ENCODE measurements around the gene CYP2C19.
"Not testable (repeated sequence)": the region's sequence is repeated elsewhere in the genome, so short reads cannot be mapped to it uniquely, and the experiment has no call there.

The CYP2C19 gene

DNA sequence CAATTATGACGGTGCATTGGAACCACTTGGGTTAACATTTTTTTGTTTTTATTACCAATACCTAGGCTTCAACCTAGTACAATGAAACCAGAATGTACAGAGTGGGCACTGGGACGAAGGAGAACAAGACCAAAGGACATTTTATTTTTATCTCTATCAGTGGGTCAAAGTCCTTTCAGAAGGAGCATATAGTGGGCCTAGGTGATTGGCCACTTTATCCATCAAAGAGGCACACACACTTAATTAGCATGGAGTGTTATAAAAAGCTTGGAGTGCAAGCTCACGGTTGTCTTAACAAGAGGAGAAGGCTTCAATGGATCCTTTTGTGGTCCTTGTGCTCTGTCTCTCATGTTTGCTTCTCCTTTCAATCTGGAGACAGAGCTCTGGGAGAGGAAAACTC lies at the start of gene CYP2C19:
Gene CYP2C19 (plus strand): TSS at position 289 of the 400 bp plus-strand sequence. CDS start 25 bp downstream, at position 314.
- no peak for DNase-seq

DNA sequence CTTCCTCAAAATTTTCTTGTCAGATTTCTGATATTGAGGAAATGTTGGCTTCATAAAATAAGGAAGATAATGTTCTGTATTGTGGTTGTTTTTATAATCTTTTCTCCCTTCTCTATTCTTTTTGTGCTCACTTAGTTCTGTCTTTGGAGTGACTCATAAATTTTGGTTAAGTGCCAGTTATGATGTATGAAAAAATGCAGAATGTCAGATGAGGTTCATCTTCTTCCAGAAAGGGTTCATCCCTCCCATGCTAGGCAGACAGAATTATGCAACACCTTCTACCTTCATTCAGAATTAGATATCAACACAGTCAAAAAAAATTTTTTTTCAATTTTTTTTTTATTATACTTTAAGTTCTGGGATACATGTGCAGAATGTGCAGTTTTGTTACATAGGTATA lies 36.6 kb upstream of the CYP2C19 start:
- DNase-seq, result no peak

DNA sequence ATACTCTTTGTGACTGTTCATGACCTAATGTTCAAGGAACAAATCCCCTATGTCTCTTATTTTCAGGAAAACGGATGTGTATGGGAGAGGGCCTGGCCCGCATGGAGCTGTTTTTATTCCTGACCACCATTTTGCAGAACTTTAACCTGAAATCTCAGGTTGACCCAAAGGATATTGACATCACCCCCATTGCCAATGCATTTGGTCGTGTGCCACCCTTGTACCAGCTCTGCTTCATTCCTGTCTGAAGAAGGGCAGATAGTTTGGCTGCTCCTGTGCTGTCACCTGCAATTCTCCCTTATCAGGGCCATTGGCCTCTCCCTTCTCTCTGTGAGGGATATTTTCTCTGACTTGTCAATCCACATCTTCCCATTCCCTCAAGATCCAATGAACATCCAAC lies 27.3 kb upstream of the CYP2C19 start:
- DNase-seq, result no peak

DNA sequence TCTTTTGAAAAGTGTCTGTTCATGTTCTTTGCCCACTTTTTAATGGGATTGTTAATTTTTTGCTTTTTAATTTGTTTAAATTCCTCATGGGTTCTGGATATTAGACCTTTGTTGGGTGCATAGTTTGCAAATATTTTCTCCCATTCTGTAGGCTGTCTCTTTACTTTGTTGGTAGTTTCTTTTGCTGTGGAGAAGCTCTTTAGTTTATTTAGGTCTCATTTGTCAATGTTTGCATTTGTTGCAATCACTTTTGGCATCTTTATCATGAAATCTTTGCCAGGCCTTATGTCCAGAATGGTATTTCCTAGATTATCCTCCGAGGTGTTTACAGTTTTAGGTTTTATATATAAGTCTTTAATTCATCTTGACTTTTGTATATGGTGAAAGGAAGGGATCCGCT lies 23.9 kb upstream of the CYP2C19 start:
- DNase-seq, result no peak

DNA sequence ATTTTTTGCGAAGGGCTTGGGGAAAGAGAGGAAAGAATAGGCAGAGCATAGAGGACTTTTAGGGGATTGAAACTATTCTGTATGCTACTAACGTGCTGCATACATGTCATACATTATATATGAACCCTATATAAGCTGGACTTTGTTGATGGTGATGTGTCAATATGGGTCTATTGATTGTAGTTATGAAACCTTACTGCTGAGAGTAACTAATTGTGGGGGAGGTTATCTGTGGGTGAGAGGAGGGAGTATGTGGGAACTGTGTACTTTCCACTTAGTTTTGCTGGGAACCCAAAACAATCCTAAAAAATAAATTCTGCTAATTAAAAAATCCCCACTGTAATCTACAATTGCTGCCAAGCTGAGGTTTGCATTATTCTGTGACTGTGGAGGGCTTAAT lies 15.3 kb upstream of the CYP2C19 start:
- no peak for DNase-seq

DNA sequence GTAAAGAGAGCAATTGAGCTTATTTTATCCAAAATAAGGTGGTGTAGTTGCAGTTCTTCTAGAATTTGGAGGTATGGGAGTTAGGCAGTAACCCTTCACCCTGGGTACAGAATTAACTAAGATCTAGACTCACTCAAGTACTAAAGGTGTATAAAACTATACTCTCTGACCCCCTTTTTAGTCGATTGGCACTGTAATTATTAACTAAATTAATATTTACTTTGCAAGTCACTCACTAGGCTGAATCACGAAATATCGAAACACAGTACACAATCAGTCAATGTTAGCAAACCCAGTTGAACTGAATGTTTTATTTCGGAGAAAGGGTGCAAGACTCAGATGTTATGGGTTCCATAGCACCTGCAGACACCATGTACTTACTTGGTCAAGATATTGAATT lies 14.6 kb upstream of the CYP2C19 start:
- no peak for DNase-seq

DNA sequence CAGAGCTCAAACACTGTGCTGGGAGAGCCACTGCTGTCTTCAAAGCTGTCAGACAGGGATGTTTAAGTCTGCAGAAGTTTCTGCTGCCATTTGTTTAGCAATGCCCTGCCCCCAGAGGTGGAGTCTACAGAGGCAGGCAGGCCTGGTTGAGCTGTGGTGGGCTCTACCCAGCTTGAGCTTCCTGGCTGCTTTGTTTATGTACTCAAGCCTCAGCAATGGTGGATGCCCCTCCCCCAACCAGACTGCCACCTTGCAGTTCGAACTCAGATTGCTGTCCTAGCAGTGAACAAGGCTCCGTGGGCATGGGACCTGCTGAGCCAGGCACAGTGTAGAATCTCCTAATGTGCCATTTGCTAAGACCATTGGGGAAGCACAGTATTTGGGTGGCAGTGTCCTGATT lies 4.6 kb upstream of the CYP2C19 start:
- no peak for DNase-seq

DNA sequence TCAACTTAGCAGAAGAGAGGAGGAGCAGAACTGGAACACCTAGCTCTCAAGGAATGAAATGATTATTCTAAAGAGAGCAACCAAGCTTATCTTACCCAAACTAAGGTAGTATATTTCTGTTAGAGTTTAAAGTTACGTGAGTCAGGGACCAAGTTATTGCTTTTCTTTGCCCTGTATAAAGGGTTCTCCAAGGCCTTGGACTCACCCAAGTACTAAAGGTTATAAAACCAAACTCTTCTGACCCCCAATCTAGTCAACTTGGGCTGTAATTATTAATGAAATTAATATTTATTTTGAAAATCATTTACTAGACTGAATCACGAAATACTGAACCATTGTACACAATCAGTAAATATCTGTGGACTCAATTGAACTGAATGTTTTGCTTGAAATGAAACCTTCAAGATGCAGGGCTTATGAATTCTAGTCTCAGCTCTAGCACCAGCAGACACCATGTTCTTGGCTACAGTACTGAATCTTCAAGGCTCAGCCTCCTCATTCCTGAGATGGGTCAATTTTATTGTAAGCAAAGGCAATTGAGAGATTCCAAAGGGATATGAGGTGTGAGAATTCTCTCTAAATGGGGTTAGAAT lies 1.8 kb upstream of the CYP2C19 start:
- no peak for DNase-seq

DNA sequence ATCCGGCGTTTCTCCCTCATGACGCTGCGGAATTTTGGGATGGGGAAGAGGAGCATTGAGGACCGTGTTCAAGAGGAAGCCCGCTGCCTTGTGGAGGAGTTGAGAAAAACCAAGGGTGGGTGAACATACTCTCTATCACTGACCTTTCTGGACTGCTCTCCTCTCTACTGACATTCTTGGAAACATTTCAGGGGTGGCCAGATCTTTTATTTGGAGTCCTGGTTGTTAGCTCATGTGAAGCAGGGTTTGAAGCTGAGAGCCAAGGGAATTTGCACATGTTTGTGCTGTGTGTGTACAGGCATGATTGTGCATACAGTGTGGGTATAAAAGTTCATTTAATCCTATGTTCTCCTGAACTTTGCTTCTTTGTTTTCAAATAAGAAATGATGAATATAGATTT lies 12.9 kb downstream of the CYP2C19 start:
- DNase-seq, result not testable (repeated sequence)

DNA sequence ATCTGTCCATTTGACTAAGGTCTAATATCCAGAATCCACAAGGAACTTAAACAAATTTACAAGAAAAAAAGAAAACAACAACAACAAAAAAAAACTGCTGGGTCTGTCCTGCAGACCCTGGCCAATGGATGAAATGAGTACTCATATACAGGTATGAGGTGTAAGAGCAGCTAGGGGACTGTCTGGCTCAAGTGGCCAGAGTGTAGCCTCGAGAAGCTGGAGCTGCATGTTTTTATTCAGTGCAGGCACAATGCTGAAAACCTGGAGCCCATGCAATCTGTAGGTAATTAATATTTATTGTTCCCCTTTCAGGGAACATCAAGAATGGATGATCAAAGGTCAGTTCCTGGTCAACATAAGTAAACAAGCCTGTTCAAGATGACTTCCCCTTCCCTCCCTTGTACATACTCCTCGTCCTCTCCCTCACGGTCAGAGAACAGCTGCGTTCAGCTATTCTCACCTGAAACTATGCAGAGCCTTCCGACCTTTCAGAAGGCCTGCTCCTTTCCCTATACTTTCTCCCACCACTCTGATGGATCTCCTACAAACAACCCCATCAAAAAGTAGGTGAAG lies 15.5 kb downstream of the CYP2C19 start:
- DNase-seq, result no peak

DNA sequence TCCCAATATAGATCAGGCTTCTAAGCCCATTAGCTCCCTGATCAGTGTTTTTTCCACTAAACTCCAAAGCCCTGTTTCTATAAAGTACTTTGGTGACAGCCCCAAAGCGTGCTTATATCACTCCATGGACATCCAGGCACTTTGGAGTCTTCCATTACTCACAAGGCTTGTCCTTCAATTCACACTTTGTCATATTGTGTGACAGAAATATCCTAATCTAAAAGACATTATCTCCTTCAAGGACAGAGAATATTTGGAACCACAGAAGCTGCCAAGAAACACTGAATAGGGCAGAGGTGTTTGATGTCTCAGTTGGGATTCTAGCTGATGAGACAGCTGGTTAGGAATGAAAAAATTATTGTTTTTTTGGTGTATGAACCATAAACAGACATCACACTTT lies 18.4 kb downstream of the CYP2C19 start:
- DNase-seq, result no peak

DNA sequence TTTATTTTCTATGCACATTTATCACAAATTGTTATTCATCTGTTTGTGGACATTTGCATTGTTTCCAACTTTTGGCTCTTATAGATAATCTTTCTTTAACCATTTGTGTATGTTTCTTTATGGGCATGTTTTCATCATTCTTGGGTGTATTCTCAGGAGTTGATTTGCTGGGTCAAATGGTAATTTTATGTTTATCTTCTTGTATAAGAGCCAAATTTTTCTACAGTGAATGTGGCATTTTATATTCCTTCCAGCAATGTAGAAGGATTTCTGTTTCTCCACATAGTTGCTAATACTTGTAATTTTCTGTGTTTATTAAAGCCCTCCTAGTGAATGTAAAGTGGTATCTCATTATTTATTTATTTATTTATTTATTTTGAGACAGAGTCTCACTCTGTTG lies 21.8 kb downstream of the CYP2C19 start:
- no peak for DNase-seq

DNA sequence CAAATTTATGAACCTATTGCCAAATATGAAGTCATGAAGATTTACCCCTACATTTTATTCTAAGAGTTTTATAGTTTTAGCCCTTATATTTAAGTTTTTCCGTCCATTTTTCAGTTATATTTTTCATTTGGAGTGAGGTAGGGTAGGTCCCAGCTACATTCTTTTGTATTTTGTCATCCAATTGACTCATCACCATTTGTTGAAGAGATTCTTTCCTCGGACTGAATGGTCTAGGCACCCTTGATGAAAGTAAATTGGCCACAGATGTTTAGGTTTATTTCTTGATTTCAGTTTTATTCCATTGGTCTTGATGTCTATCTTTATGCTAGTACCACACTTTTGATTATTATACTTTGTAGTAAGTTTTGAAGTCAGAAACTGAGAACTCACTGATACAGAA lies 22.7 kb downstream of the CYP2C19 start:
- no peak for DNase-seq

DNA sequence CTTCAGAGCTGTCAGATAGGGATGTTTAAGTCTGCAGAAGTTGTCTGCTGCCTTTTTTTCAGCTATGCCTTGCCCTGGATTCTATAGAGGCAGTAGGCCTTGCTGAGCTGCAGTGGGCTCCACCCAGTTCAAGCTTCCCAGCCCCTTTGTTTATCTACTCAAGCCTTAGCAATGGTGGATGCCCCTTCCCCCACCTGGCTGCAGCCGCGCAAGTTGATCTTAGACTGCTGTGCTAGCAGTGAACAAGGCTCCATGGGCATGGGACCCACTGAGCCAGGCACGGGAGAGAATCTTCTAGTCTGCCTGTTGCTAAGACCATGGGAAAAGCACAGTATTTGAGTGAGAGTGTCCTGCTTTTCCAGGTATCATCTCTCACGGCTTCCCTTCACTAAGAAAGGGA lies 38.1 kb downstream of the CYP2C19 start:
- not testable (repeated sequence) for DNase-seq

DNA sequence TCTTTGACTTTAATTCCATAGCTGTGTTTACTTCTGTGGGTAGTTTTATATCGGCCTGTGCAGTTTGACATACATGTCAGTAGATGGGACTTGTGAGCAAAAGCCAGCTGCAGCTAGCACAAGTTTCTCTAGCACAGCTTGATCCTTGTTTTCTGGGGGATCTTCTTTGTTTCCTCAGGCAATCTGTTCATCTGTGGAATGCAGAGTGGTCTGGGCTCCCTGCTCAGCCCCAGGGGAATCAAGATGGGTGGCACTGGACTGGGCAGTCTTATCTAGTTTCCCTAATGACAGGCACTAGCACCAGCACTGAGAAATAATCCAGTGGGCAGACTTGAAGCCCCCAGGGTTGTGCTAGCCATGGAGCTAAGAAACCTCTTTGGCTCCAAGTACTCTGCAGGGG lies 40.8 kb downstream of the CYP2C19 start:
- DNase-seq, result no peak

DNA sequence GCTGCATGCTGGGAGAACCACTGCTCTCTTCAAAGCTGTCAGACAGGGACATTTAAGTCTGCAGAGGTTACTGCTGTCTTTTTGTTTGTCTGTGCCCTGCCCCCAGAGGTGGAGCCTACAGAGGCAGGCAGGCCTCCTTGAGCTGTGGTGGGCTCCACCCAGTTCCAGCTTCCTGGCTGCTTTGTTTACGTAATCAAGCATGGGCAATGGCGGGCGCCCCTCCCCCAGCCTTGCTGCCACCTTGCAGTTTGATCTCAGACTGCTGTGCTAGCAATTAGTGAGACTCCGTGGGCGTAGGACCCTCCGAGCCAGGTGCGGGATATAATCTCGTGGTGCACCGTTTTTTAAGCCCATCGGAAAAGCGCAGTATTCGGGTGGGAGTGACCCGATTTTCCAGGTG lies 67.5 kb downstream of the CYP2C19 start:
- not testable (repeated sequence) for DNase-seq

DNA sequence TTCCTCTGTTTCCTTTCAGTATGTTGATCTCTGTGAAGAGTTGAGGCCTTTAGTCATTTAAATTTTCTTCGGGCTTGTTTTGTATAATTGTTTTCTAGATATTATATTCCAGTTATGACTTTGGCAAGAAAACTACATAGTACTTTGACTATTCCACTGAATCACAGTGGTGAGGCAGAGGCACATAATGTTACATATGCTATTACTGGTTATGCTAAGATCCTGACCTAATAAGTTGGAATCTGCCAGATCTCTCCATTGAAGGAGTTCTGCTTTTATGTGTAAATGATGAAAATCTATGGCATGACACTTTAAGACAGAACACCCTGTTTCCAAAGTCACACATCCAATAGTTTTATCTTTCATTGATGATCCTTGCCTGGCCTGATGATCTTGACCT lies 83.7 kb downstream of the CYP2C19 start:
- DNase-seq, result no peak

DNA sequence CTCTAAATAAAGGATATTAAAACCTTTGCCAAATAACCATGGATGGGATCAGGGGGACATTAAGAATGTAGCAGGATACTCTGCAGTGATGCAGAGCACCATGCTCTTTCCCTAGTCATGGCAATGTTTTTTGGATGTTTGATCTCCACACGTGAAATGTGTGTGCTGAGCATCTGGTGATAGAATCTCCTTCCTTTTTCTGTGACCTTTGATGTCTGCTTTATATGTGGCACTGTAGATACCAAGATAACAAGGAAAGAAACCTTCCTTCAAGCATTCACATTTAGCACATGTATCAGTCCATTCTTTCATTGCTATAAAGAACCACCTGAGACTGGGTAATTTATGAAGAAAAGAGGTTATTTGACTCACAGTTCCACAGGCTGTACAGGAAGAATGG lies 88.3 kb downstream of the CYP2C19 start:
- DNase-seq, result no peak

DNA sequence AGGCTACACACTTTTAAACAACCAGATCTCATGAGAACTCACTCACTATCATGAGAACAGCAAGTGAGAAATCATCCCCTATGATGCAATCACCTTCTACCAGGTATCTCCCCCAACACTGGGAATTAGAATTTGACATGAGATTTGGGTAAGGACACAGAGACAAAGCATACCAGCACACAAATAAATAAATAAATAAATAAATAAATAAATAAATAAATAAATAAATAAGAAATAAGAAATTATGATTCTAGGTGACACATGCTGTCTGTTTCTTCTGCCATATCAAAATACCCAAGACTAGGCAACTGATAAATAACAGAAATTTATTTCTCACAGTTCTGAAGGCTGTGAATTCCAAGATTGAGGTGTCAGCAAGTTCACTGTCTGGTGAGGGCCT lies 88.8 kb downstream of the CYP2C19 start:
- DNase-seq, result no peak

DNA sequence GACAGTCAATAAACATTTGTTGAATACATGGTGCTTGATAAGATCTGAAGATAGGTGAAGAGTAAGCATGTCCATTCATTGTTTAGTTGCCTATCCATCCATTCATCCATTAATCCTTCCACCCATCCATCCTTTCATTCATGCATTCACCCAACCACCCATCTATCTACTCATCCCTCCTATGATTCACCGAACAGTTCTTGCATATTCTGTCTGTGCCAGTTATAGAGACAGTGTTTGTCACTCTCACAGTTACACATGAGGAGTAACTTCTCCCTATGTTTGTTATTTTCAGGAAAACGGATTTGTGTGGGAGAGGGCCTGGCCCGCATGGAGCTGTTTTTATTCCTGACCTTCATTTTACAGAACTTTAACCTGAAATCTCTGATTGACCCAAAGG lies 90.0 kb downstream of the CYP2C19 start:
- no peak for DNase-seq

DNA sequence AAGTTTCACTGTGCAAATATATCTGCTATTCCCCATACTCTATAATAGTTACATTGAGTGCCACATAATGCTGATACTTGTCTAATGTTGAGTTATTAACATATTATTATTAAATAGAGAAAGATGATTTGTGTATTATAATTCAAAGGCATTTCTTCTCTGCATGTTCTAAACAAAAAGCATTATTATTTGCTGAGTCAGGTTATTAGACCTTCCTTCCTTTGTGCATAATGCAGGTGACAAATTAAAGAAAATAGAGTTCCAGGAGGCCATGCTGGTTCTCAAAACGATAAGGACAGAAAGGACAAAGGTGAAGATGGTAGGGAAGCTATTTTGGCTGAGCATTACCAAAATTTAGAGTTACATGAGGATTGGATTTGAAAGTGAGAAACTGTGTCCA lies 90.6 kb downstream of the CYP2C19 start:
- DNase-seq, result no peak

DNA sequence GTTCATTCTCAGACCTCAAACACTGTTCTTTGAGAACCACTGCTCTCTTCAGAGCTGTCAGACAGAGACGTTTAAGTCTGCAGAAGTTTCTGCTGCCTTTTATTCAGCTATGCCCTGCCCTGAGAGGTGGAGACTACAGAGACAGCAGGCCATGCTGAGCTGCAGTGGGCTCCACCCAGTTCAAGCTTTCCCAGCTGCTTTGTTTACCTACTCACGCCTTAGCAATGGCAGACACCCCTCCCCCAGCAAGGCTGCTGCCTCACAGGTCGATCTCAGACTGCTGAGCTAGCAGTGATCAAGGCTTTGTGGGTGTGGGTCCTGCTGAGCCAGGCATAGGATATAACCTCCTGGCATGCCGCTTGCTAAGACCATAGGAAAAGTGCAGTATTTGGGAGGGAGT lies 95.5 kb downstream of the CYP2C19 start:
- no peak for DNase-seq

DNA sequence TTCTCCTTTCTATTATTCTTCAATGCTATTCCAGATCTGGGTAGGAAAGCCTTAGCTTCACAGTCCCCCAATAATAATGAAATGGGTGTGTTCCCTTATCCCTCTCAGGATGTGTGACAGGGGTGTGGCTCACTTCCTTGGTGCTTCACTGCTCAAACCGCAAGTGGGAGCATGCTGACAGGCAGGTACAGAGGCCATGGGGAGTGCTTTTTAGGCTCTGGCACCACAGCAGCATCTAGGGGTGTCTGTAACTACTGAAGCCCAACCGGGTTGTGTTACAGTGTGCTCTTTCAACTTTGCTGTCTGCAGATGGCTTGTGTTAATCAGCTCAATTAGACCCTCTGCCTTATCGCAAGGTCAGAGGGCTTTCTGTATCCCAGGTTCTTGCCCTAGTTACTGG lies 96.6 kb downstream of the CYP2C19 start:
- no peak for DNase-seq

DNA sequence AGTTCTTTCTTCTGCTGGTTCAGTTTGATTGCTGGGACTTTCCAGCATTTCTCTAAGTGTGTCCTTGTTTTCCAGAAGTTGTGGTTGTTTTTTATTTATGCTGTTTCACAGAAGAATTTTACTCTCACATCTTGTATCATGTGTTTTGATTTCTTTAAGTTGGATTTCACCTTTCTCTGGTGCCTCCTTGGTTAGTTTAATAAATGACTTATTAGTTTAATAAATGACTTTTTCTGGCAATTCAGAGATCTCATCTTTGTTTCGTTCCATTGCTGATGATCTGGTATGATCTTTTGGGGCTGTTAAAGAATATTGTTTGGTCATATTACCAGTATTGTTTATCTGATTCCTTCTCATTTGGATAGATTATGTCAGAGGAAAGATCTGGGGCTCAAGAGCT lies 116.2 kb downstream of the CYP2C19 start:
- DNase-seq, result no peak

DNA sequence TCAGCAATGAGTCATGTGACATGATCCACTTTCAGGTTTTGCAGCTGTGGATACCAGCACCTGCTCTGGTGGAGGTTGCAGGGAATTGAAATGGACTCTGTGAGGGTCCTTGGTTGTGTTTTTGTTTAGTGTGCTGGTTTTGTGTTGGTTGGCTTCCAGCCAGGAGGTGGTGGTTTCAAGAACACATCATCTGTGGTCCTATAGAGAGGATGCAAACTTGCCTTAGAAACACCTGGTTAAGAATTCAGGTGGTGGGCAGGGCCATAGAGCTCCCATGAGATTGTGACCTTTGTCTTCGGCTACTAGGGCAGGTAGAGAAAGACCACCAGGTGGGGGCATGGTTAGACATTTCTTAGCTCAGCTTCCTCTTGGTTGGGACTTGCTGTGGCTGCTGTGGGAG lies 116.7 kb downstream of the CYP2C19 start:
- DNase-seq, result no peak

DNA sequence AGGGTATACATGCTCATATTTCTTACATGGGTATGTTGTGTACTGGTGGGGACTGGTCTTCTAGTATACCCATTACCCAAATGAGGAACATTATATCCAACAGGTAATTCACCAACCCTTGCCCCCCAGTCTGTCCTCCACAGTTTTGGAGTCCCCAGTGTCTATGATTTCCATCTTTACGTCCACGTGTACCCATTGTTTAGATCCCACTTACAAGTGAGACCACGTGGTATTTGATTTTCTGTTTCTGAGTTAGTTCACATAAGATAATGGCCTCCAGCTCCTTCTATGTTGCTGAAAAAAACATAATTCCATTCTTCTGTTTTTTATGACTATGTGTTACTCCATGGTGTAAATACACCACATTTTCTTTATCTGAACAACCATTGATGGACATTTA lies 126.6 kb downstream of the CYP2C19 start:
- no peak for DNase-seq

Data from inflammatory macrophage treated with lipopolysaccharide for 4 hours (primary cell).